NCI-H774 (cell line): ENCODE results near the gene E2F6.

ENCODE experiments used
- DNase-seq: peaks from one replicate; lab custom pipeline; 2025; lab: John Stamatoyannopoulos, UW

Gene E2F6

DNA sequence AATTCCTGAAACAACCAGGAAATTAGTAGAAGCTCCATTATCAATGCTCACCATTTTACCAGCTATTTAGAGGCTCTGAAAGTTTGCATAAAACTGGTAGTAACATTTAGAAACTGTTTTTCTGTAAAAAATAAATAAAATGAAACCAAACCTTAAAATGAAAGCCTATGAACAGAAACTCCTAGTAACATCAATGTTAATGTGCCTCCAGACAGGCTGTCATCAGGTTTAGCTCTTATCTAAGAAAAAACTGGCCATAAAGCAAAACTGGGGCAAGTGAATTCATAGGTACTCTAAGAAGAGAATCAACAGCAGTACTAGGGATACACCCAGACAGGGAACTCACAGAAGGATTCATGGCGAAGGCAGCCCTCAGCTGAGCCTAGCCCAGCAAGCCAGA, 8.0 kb downstream of the E2F6 start:
- no peak for DNase-seq

DNA sequence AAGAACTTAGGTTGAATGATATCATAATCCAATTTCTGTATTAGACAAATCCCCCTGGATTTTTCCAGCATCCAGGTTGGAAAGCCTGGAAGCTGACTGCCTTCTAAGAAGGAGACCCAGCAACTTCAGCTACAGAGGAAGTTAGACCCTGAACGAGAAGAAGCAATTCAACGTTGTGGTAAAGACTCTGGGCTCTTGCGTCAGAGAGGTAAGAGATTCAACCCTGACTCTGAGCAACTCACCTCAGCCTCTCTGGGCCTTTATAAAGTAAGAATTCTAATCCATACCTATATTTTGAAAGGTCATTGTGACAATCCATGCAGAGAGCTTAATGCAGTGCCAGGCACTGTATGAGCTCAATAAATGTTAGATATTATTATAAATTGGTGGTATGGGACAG, 9.7 kb downstream of the E2F6 start:
- DNase-seq, result no peak

DNA sequence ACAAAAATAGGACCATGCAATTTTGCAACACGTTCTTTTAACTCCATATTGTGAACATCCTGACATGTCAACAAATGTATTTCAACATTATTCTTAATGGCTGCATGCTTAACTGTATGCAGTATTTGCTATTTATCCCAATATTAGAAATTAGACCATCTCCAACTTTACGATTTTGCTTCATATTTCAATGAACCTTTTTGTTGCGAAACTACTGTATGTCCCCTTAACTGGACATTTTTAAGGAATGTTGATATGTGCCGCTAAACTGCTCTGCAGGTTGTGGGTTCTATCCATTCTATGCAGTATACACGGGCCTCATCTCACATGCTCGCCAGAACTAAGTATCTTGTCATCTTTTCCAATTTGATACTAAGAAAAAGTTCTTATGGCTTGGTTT, 11.1 kb downstream of the E2F6 start:
- DNase-seq, result no peak

DNA sequence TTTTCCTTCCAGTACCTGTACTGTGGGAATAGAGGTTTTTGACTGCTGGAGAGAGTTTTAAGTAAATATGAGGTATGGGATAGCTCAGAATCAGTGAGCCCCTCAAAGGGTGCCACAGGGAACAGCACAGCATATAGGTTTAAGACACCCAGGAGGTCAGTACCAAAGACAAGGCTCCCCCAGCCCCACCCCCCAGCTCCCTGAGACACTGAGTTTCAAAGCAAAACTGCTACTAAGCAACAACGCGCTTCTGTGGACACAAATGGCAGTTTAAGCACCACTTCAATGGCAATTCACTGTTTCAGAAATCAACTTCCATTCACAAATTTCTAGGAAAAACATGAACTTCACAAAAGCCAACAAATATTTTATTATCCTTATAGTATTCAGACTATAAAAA, 15.2 kb downstream of the E2F6 start:
- DNase-seq, result no peak

DNA sequence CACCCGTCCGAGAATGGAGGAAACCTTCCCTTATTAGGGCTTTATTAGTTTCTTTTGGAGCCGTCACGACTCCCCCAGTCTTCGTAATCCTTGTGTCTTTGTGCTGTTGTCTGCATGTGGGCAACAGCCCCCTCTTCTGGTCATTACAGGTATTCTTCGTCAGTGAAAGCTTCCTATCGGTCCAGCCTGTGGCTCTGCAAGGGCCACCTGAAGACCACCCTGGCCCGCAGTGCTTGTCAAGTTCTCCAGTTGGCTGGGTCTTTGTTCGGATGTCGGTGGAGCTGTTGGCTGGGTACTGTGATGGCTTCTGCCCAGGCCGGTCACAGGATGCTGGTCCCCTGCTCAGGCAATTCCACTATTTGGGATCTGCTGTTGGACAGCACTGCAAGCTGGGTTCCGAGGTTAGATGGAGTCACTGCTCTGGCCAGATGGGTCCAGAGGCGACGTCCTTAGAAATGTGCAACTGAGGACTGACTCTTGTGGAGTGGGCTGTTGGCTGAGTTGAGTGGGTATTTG, 19.2 kb downstream of the E2F6 start:
- no peak for DNase-seq

DNA sequence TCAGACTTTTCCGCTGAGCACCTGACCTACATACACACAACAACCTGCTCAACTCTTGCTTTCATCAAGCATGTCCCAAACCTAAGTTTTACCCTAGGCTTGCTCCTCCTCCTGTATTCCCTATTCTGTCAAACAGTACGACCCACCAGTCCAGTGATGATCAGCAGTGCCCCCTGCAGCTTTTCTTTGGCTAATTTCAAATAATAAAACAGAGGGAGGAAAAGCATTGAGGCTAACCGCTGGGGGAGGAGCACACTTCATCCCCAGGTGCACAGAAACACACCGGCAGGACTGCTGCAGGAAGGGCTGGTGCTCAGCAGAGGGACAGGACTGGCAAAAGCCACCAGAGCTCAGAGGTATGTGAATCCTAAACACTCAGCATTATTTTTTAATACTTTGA, 21.2 kb downstream of the E2F6 start:
- DNase-seq, result no peak

DNA sequence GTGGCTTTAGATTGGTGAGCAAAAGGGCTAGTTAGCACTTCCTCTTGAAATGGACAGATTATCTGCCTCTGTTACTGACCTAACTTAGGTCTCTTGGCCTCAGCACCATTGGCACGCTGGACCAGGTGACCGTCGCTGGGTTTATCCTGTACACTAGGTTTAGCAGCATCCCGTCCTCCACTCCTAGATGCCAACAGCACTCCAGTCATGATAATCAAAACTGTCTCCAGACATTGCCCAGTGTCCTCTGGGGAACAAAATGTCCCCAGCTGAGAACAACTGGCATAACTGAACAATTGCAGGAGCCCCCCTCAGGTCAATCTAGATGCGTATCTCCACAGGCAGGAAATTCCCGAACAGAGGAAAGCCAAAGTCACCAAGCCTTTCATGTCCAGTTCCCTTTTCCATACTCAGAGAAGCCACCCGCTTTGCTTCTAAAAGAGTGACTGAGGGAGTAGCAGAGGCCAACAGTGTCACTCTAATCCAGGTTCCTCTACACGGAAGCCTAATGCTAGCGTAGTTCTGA, 27.3 kb downstream of the E2F6 start:
- DNase-seq, result no peak

DNA sequence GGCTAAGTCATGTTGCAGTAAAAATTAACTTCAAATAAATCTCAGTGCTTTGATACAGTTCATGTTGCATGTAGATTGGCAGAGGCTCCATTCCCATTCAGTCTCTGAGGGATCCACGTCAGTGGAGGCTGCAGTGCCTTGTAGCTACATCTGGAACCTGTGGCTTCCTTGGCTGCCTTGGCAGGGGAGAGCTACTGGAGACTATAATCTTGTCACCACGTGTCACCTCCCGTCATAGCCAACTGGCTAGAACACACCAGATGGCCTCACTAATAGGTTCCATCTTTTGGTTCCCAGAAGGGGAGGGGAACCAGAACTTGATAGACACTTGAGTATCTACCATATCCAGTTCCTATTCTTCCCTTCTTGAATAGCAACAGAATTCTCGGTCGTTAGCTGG, 28.4 kb downstream of the E2F6 start:
- no peak for DNase-seq

DNA sequence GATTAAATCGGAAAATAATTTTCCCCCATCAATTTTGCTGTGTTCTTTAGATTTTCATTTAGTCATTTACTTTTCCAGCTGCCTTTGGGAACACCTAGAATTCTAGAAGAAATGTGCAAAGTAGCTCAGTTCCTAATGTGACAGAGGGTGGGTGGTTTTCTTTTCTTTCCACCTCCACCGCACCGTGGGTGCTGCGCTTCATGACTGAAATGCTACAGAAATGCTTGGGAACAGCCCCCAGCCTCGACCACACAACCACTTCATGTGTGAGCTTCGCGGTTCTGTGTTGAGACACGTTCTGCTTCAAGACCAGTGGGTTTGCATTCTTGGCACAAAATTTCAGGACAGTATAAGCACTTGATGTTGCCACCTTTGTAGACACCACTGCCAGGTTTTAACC, 30.9 kb downstream of the E2F6 start:
- no peak for DNase-seq

DNA sequence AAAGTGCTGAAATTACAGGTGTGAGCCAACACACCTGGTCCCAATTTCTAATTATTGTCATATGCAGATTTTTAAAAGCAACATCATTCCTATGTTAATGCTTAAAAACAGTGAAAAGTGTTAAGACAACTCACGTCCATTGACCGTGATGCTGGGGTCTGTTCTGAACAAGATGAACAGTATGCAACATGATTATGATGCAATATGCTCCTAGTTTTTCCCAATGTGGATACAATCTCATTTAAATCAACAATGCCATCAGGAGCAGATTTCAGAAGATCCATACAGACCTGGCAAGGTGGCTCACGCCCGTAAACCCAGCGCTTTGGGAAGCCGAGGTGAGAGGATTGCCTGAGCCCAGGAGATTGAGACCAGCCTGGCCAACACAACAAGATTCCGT, 31.5 kb downstream of the E2F6 start:
- DNase-seq, result no peak

DNA sequence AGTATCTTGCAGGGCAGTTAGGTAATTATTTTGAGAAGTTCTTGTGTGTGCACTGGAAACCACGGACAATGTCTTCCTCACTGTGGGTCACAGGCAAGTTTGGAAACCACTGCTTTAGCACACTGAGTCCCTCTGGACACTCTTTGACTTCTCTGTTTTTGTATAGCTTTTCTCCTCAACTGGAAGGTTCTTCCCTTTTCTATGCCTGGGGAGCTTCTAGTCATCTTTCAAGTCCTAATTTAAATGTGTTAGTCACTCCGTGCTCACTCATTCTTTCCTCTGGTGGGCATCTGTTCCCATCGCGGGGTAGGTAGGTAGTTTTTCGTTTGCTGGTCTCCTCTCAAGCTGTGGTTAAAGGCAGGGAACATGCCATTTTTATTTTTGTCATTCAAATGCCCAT, 32.1 kb downstream of the E2F6 start:
- no peak for DNase-seq

DNA sequence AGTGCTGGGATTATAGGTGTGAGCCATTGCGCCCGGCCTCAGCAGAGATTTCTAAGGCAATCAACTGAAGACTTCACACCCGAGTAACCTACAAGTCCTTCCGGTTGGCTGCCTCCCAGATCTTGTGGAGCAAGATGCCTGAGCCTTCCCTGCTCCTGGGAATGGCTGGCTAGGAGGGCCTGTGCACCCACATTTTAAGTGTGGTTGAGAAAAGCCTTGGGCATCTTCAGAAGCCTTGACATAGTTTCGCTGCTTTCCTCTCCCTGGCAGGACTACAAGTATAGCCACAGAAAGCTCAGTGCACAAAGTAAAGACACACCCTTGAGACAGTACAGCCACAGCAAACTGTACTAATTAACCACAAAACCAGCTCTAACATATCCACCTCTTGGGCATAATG, 35.2 kb downstream of the E2F6 start:
- no peak for DNase-seq

DNA sequence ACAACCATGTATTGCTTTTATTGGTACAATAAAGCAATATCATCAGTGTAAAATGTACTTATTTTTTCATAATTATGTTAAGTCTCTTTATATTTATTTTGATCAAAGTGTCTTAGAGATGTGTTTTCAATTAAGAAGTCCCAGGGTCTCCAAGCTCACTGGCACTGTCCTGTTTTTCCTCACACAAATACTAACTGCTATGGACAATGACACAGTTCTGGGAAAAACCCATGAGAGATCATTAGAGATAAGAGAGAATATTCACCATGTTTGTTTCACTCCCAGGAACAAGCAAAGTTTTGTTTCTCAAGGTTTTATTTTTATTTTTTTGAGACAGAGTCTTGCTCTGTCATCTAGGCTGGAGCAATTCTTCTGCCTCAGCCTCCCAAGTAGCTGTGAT, 38.7 kb downstream of the E2F6 start:
- no peak for DNase-seq

DNA sequence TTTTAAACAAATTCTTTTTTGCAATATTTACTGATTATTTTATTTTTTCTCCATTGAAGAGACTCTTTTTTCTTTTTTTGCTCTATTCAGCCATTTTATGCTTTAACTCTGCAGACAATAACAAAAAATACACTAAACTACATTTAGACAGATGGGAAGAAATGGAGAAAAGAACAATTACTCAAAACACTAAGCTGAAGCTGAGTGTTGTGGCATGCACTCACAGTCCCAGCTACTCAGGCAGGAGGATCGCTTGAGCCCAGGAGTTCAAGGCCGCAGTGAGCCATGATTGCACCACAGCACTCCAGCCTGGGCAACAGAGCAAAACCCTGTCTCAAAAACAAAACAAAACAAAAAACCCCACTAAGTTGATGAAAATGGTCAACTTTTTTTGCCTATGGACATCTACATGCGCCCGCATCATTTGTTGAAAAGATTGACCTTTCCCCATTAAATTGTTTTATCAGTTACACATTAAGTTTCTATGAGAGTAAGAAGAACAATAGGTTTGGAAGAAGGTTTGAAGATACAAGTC, 43.0 kb downstream of the E2F6 start:
- DNase-seq, result no peak

DNA sequence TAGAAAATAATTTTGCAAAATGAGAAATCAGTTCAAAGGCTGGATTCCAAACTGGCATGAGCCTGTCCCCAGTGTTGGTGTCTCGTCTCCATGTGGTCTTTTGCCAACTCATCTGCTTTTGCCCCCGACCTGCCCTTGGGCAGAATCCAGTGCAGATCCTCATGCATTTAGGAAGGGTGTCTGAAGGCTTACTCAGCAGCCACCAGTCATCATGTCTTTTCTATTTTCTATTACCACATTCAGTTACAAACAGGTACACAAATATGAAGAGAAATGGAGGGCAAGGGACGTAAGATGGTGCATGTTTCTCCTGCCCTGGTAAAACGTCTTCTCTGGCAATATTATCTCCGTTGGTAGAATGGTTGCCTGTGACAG, 43.5 kb downstream of the E2F6 start:
- DNase-seq, result no peak

DNA sequence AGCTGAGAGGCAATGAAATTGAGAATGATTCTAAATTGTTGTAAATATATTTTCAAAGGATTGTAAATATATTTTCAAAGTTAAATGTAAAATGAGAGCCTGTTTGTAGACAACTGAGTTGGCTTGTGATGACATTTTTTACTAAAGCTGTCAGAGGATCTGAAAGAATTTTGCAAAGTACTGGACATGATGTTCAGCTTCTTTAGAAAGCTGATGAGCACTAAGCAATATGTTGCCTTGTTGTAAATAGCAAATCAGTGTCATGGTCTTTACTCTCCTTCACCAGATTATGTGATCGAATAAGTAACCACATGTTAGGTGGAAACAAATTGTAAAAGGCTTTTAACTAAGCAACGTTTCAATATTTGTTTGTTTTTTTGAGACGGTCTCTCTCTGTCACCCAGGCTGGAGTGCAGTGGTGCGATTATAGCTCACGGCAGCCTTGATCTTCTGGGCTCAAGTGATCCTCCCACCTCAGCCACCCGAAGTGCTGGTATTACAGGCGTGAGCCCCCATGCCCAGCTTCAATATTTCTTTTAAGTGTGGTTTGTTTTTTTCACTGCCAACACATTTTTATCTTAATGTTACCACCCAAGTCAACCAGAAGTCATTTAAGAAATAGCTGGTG, 44.0 kb downstream of the E2F6 start:
- no peak for DNase-seq

DNA sequence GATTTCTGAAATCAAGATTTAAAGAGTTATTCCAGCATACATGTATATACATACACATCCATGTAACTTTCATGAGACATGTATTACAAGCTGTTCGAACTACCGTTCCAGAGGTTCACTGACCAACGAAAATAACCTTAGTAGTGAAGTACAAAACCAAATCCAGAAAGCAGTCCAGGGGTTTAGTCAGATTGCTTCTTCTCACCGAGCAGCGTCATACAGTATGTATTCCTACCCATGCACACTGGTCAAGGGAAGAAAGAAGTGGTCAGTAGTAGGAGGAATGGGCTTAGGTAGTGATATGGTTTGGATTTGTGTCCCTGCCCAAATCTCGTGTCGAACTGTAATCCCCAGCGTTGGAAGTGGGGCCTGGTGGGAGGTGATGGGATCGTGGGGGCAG, 45.3 kb downstream of the E2F6 start:
- DNase-seq, result no peak

DNA sequence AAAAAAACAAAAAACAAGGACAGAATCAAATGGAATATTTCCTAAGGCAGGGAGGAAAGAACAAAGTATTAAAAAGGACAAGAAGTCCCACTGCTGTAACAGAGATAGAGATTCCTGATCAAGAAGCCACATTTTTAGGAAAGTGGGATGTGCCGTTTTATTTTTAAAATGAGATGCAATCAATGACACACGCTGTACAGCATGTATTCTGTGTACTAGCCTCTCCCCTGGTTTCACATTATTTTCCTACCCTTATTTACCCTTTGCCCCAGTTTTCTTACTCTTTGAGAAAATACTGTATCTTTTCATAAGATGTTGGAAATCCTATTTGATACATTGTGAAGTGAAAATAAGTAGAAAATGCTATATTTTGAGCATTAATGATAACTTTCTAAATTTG, 45.8 kb downstream of the E2F6 start:
- DNase-seq, result no peak

DNA sequence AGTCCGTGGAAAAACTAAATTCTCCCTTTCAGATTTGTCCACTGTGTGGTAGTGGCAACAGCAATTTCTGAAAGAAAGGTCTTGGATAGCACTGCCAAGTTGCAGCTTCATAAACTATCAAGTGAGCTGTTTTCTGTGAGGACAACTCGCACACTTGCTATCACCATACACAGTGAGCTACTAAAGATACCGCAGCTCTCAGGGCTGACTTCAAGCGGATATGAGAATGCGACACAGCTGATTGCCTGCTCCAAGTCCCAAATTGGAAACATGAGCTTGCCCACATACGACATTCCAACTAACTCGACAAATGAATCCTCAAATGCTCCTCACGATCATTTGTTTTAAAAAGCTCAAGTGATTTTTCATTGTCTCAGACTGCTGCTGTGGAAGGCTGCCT, 46.2 kb downstream of the E2F6 start:
- no peak for DNase-seq

DNA sequence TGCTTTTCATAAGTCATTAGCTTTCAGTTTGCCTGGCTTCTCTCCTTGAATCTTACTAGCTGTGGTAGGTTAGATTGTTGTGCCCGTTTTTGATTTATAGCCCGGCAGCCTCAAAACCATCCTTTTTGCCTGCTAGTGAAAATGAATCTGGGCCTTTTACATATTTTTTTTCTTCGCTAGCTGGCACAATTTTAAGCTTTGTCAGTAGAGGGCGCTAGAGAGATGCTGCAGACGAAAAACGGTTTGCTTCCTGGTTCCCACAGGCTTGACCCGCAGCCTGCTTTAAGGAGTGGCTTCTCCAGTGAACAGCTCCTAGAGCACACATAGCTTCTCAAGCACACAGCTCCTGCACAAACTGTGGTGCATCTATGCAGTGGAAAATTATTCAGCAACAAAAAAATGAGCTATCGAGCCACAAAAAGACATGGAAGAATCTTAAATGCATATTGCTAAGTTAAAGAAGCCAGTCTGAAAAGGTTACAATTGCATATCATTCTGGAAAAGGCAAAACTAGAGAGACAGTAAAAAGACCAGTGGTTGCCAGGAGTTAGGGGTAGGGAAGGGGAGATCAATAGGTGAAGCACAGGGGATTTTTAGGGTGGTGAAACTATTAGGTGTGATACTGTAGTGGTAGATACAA, 47.9 kb downstream of the E2F6 start:
- no peak for DNase-seq

DNA sequence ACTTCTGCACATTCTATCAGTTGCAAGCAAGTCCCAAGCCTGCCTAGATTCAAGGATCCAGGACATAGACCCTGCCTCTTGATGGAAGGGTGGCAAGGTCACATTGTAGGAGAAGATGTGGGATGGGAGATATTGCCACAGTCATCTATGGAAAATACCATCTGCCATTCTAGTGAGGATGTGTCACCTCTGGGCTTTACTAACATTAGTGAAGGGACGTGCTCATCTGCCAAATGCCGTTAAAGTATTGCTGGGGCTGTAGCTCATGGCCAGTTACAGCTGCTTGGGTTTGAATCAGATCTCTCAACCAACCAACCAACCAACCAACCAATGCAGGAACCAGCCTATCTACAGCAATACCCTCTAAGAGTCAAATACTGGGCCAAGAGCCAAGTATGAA, 49.0 kb downstream of the E2F6 start:
- DNase-seq, result no peak

DNA sequence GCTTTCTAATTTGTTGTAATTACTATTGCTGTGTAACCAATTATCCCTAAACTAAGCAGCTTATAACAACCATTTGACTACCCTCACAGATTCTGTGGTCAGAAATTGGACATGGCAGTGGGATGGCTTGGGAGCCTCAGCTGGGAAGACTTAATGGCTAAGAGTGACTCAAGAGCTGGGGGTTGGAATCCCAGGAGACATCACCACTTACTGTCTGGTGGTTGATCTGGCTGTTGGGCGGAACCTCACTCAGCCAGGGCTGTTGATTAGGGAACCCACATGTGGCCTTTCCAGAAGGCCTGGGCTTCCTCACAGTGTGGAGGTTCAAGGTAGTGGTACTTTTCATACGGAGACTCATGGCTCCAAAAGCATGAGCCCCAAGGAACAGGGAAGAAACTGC, 49.8 kb downstream of the E2F6 start:
- DNase-seq, result no peak

DNA sequence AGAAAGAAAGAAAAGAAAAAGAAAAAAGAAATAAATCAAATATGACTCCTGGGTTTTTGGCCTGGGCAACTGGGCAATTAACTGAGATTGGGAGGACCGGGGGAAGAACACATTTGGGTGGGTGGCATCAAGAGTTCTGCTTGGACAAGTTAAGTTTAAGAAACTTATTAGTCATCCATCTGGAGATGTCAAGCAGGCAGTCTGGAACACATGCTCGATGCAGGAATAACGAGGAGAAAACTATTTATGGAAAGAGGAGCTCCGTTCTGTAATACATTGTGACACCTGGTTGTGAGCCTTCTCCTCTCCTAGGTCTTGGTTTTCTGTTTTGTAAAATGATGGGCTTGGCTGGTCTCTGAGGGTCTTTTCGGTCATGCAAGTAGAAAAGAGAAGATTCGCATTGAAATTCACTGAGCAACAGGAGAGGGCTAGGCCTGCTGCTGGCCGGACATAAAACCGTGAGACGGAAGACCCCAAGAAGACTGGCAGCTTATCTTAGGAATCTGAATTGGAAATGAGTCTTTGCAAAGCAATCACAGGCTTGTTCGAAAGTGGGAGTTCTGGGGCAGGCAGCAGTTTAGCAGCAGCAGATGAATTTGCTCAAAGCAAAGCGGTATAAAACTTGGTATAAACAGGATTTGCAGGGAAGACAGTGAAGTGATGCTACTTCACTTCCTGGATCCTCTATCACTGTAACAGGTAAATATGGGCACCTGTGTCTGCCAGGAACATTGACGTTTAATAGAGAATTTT, 51.4 kb downstream of the E2F6 start:
- DNase-seq, result no peak
